Neural progenitor cell (in vitro differentiated cells): ENCODE measurements around the gene ESF1. TPM values are rescaled to one million over a fixed set of nuclear protein-coding genes. Genes with fewer than 3 reads are reported as not detected.

Source experiments
- DNase-seq: peaks from one replicate; pipeline ENCODE4 v3.0.0-alpha.2; 2016; ENCODE audit warnings: low spot score
- H2AFZ ChIP-seq: fragments of 200-600 bp; sonication (generic); replicated peaks from 2 replicates; pipeline ENCODE4 v1.6.1; 2016; ENCODE audit warnings: antibody characterized with exemption
- H3F3A ChIP-seq: fragments of 200-600 bp; sonication (generic); 2 replicates; pipeline ENCODE4 v1.6.1; 2016; ENCODE audit warnings: antibody characterized with exemption, low read depth
- H3K27ac ChIP-seq: fragments of 200-600 bp; sonication (generic); 2 replicates; pipeline ENCODE4 v1.5.1; 2016; ENCODE audit warnings: mild to moderate bottlenecking
- H3K27me3 ChIP-seq: fragments of 200-600 bp; sonication (generic); 2 replicates; pipeline ENCODE4 v1.6.1; 2016; ENCODE audit warnings: mild to moderate bottlenecking, moderate library complexity
- H3K36me3 ChIP-seq: fragments of 200-600 bp; sonication (generic); 2 replicates; pipeline ENCODE4 v1.5.1; 2016
- H3K4me1 ChIP-seq: fragments of 200-600 bp; sonication (generic); 2 replicates; pipeline ENCODE4 v1.6.1; 2016; ENCODE audit warnings: mixed run types
- H3K4me2 ChIP-seq: fragments of 200-600 bp; sonication (generic); 2 replicates; pipeline ENCODE4 v1.6.1; 2016
- H3K4me3 ChIP-seq: fragments of 200-600 bp; sonication (generic); 2 replicates; pipeline ENCODE4 v1.5.1; 2016
- H3K79me2 ChIP-seq: fragments of 200-600 bp; sonication (generic); 2 replicates; pipeline ENCODE4 v1.6.1; 2016; ENCODE audit warnings: low read depth
- H3K9ac ChIP-seq: fragments of 200-600 bp; sonication (generic); 2 replicates; pipeline ENCODE4 v1.6.1; 2016
- H3K9me3 ChIP-seq: fragments of 200-600 bp; sonication (generic); 2 replicates; pipeline ENCODE4 v1.5.1; 2016; ENCODE audit warnings: low read depth
- H4K20me1 ChIP-seq: fragments of 200-600 bp; sonication (generic); 2 replicates; pipeline ENCODE4 v1.6.1; 2016; ENCODE audit warnings: low read depth
- H3K27ac Mint-ChIP-seq: 3 replicates; pipeline ENCODE4 v1.8.0; 2021; ENCODE audit warnings: mixed read lengths
- H3K27me3 Mint-ChIP-seq: 2 replicates; pipeline ENCODE4 v1.8.0; 2022; ENCODE audit warnings: low read depth, mild to moderate bottlenecking, inconsistent platforms, moderate library complexity, mixed read lengths; ENCODE audit not compliant: insufficient read depth
- H3K36me3 Mint-ChIP-seq: 3 replicates; pipeline ENCODE4 v1.8.0; 2021; ENCODE audit warnings: mixed read lengths
- H3K4me1 Mint-ChIP-seq: 3 replicates; pipeline ENCODE4 v1.8.0; 2021; ENCODE audit warnings: mixed read lengths
- H3K4me3 Mint-ChIP-seq: 3 replicates; pipeline ENCODE4 v1.8.0; 2021; ENCODE audit warnings: mild to moderate bottlenecking, moderate library complexity, mixed read lengths
- H3K9me3 Mint-ChIP-seq: 3 replicates; pipeline ENCODE4 v1.8.0; 2020; ENCODE audit warnings: mixed read lengths
- CTCF ChIP-seq: fragments of 200-600 bp; sonication (generic); IDR thresholded peaks from 2 replicates; pipeline ENCODE4 v1.5.1; 2017; ENCODE audit warnings: antibody characterized with exemption, mild to moderate bottlenecking
- EZH2 ChIP-seq: fragments of 200-600 bp; sonication (generic); IDR thresholded peaks from 2 replicates; pipeline ENCODE4 v1.6.1; 2017; ENCODE audit warnings: antibody characterized with exemption, mild to moderate bottlenecking, moderate library complexity
- EZH2phosphoT487 ChIP-seq: fragments of 200-600 bp; sonication (generic); IDR thresholded peaks from 2 replicates; pipeline ENCODE4 v1.6.1; 2017; ENCODE audit warnings: antibody characterized with exemption
- total RNA-seq: library from RNA; depleted of rRNA; stranded (reverse); fragments of >200 nt; gene quantifications from 2 replicates; pipeline ENCODE4 v1.2.3, GENCODE V29; 2015; ENCODE audit warnings: low replicate concordance

ESF1 gene
- total RNA-seq, 1 donor from 2014 or later = 29.1 TPM

- Mint-ChIP-seq H3K36me3 (peaks cover 4% of the 10 kb centered on the region), H3K4me1 (no peaks in the 10 kb centered on the region), H3K27me3 (peaks cover 2% of the 10 kb centered on the region), H3K4me3 (no peak overlapping the region), H3K27ac (no peak overlapping the region), H3K9me3 (no peaks in the 10 kb centered on the region)
- TF ChIP-seq CTCF (no peak), EZH2phosphoT487 (no peak), EZH2 (no peak)
- H3K36me3 ChIP-seq = peaks cover 6% of the 10 kb centered on the region
- no peaks in the 10 kb centered on the region for H4K20me1 ChIP-seq
- H2AFZ ChIP-seq = no peak overlapping the region
- no peaks in the 10 kb centered on the region for H3F3A ChIP-seq
- no peak overlapping the region for H3K9ac ChIP-seq
- H3K27ac ChIP-seq = no peak overlapping the region
- no peaks in the 10 kb centered on the region for H3K9me3 ChIP-seq
- no peaks in the 10 kb centered on the region for H3K79me2 ChIP-seq
- no peak overlapping the region for H3K4me3 ChIP-seq
- DNase-seq = no peak
- H3K27me3 ChIP-seq = no peaks in the 10 kb centered on the region
- H3K4me2 ChIP-seq = no peak overlapping the region
- H3K4me1 ChIP-seq = no peaks in the 10 kb centered on the region
Observed at GRCh38 chr20:13809373-13809772, 24.7 kb upstream of the ESF1 start.

GRCh38 chr20:13800728-13801134 lies 16.0 kb upstream of the ESF1 start:
- no peaks in the 10 kb centered on the region for H3K9me3 ChIP-seq
- H3K36me3 Mint-ChIP-seq = peaks cover 25% of the 10 kb centered on the region
- H2AFZ ChIP-seq = no peak overlapping the region
- no peaks in the 10 kb centered on the region for H3K9me3 Mint-ChIP-seq
- H3F3A ChIP-seq = no peaks in the 10 kb centered on the region
- H3K27me3 Mint-ChIP-seq = no peaks in the 10 kb centered on the region
- no peaks in the 10 kb centered on the region for H3K4me1 ChIP-seq
- H3K27ac ChIP-seq = no peak overlapping the region
- H3K4me1 Mint-ChIP-seq = no peaks in the 10 kb centered on the region
- no peaks in the 10 kb centered on the region for H4K20me1 ChIP-seq
- H3K79me2 ChIP-seq = no peaks in the 10 kb centered on the region
- H3K36me3 ChIP-seq = peaks cover 2% of the 10 kb centered on the region
- H3K4me3 ChIP-seq = no peak overlapping the region
- no peak for DNase-seq
- no peak overlapping the region for H3K4me3 Mint-ChIP-seq
- TF ChIP-seq CTCF = no peak
- no peak for TF ChIP-seq EZH2
- no peak for TF ChIP-seq EZH2phosphoT487
- no peak overlapping the region for H3K9ac ChIP-seq
- no peak overlapping the region for H3K4me2 ChIP-seq
- H3K27me3 ChIP-seq = no peaks in the 10 kb centered on the region
- no peak overlapping the region for H3K27ac Mint-ChIP-seq

- no peak overlapping the region for H2AFZ ChIP-seq
- no peaks in the 10 kb centered on the region for H3K27me3 ChIP-seq
- H3K36me3 ChIP-seq = peaks cover 5% of the 10 kb centered on the region
- no peaks in the 10 kb centered on the region for H3K9me3 Mint-ChIP-seq
- H3K36me3 Mint-ChIP-seq = peaks cover 25% of the 10 kb centered on the region
- DNase-seq = no peak
- no peak overlapping the region for H3K4me2 ChIP-seq
- no peaks in the 10 kb centered on the region for H3K4me1 ChIP-seq
- H3K4me3 ChIP-seq = no peak overlapping the region
- H3K27me3 Mint-ChIP-seq = no peaks in the 10 kb centered on the region
- no peak overlapping the region for H3K27ac ChIP-seq
- no peak overlapping the region for H3K4me3 Mint-ChIP-seq
- no peaks in the 10 kb centered on the region for H3K4me1 Mint-ChIP-seq
- H3K9me3 ChIP-seq = no peaks in the 10 kb centered on the region
- TF ChIP-seq EZH2 (no peak), EZH2phosphoT487 (no peak), CTCF (no peak)
- H3F3A ChIP-seq = no peaks in the 10 kb centered on the region
- no peaks in the 10 kb centered on the region for H3K79me2 ChIP-seq
- H3K27ac Mint-ChIP-seq = no peak overlapping the region
- H4K20me1 ChIP-seq = no peaks in the 10 kb centered on the region
- no peak overlapping the region for H3K9ac ChIP-seq
Observed at GRCh38 chr20:13799974-13800373, 15.3 kb upstream of the ESF1 start.
